Activated CD4-positive, alpha-beta T cell treated with anti-CD3 and anti-CD28 coated beads for 36 hours (primary cell): ENCODE data around the gene TLL1. TPM values are rescaled to one million over a fixed set of nuclear protein-coding genes. Genes with fewer than 3 reads are reported as not detected.

Source experiments
- ATAC-seq: fragments of 200-7000 bp; cut with Tn5 transposase; one replicate; pipeline ENCODE4 v1.10.0; 2021; ENCODE audit warnings: mild to moderate bottlenecking, moderate library complexity
- CTCF ChIA-PET: fragments of 350-600 bp; sonication (Branson Sonifier 250); formaldehyde crosslinking; loops from one replicate; lab custom pipeline; 2021; ENCODE audit warnings: antibody characterized with exemption; lab: Charles Lee
- POLR2A ChIA-PET: fragments of 350-600 bp; sonication (Branson Sonifier 250); formaldehyde crosslinking; loops from one replicate; lab custom pipeline; 2021; ENCODE audit warnings: antibody characterized with exemption, inconsistent platforms; lab: Charles Lee
- DNase-seq: peaks from one replicate; pipeline ENCODE4 v3.0.0-alpha.2; 2020
- H3K27ac Mint-ChIP-seq: one replicate; pipeline ENCODE4 v1.8.0; 2021; ENCODE audit warnings: mixed read lengths
- H3K27me3 Mint-ChIP-seq: one replicate; pipeline ENCODE4 v1.8.0; 2021; ENCODE audit warnings: mixed read lengths
- H3K36me3 Mint-ChIP-seq: one replicate; pipeline ENCODE4 v1.8.0; 2021; ENCODE audit warnings: low read depth, mixed read lengths
- H3K4me1 Mint-ChIP-seq: one replicate; pipeline ENCODE4 v1.8.0; 2021; ENCODE audit warnings: mixed read lengths
- H3K4me3 Mint-ChIP-seq: one replicate; pipeline ENCODE4 v1.8.0; 2021; ENCODE audit warnings: mild to moderate bottlenecking, moderate library complexity, mixed read lengths
- H3K9me3 Mint-ChIP-seq: one replicate; pipeline ENCODE4 v1.8.0; 2021; ENCODE audit warnings: low read depth, mixed read lengths
- intact Hi-C, 2 experiments: fragments of 100-400 bp; cut with DNase I in 1 of 2; cut with micrococcal nuclease in 1 of 2; formaldehyde crosslinking; loops; one replicate each; pipeline versions ENCODE4 v1.14.2 to v1.15.1; 2022 to 2024; cut with DNase I, micrococcal nuclease
- total RNA-seq, 2 experiments: library from RNA; stranded (reverse); gene quantifications; one replicate each; pipeline ENCODE4 v1.2.3, GENCODE V29; 2021

The TLL1 gene
- total RNA-seq: not detected

DNA sequence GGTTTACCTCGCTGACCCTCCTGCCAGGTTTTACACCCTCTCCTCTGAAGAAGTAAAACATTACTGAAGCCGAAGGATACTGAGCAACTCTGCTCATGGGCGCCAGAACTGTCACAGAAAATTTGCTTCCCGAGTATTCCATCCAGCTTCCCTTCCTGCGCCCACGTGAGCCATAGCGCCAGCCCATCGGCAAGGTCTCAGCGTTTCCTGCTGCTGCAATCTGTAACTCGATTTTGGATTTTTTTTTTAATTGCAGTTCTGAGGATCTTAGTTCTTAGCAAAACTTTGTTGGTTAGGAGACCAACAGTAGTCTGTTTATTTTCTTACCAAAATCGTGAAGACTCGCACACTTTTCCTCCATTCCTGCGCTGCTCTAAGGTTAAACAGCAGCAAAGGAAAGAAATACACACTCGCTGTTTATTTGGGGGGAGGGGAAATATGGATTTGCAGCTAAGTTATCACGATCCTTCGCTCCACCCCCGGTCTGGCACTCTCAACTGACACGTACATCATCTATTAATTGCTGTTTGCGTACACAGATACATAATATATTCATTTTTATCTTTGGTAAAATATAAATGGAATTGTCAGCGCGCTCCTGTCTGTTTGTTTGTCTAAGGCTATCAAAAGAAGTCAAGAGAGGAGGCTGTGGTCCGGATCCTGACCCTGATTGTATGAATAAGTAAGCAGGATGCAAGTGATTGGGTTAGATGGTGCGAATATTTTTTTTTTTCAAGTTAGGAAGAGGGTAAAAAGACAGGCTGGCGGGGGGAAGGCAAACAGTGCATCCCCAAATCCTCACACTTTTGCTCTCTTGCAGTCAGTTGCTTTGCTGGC is at the start of gene TLL1:
TLL1 (plus strand) TSS at position 777 of the 837 bp plus-strand sequence. CDS start 668 bp downstream, outside the sequence.
- ATAC-seq (no peak), DNase-seq (no peak)
- ChIA-PET CTCF (no interaction called here), POLR2A (interaction anchor here (0.6 kb wide), 1 partner anchor 201 kb away, joined by 5 read pairs; no protein-coding TSS in a partner anchor)
- intact Hi-C loops: loop anchor here in 1 of 2 experiments (10.0 kb wide), 1 partner anchor 338 kb away; no protein-coding TSS in a partner anchor
- peak within 1 kb of the TSS; percentile 9 for H3K4me3 Mint-ChIP-seq
- peaks cover 42% of the 10 kb centered on the region for H3K27me3 Mint-ChIP-seq
- no peaks in the 10 kb centered on the region for H3K9me3 Mint-ChIP-seq
- no peaks in the 10 kb centered on the region for H3K36me3 Mint-ChIP-seq
- no peak within 1 kb of the TSS for H3K27ac Mint-ChIP-seq
- H3K4me1 Mint-ChIP-seq: peaks cover 13% of the 10 kb centered on the region

GRCh38 chr4:165826166-165826565 is 46.9 kb upstream of the TLL1 start:
- CTCF ChIA-PET: no interaction called here
- Mint-ChIP-seq H3K36me3 (no peaks in the 10 kb centered on the region), H3K4me1 (no peaks in the 10 kb centered on the region), H3K4me3 (no peak overlapping the region), H3K9me3 (peaks cover 5% of the 10 kb centered on the region), H3K27me3 (no peaks in the 10 kb centered on the region), H3K27ac (no peak overlapping the region)
- DNase-seq (no peak), ATAC-seq (no peak)
- POLR2A ChIA-PET: no interaction called here
- intact Hi-C loops: no loop called here

- Mint-ChIP-seq H3K4me3 (no peak overlapping the region), H3K27me3 (no peaks in the 10 kb centered on the region), H3K4me1 (no peaks in the 10 kb centered on the region), H3K9me3 (peaks cover 5% of the 10 kb centered on the region), H3K27ac (no peak overlapping the region), H3K36me3 (no peaks in the 10 kb centered on the region)
- ChIA-PET CTCF (no interaction called here), POLR2A (no interaction called here)
- DNase-seq (no peak), ATAC-seq (no peak)
- intact Hi-C loops: no loop called here
These were observed 46.0 kb upstream of the TLL1 start for GRCh38 chr4:165827018-165827417.

- DNase-seq (no peak), ATAC-seq (no peak)
- Mint-ChIP-seq H3K27ac (no peak overlapping the region), H3K27me3 (no peaks in the 10 kb centered on the region), H3K4me3 (no peak overlapping the region), H3K4me1 (no peaks in the 10 kb centered on the region), H3K9me3 (peaks cover 5% of the 10 kb centered on the region), H3K36me3 (no peaks in the 10 kb centered on the region)
- CTCF ChIA-PET: no interaction called here
- intact Hi-C loops: no loop called here
- POLR2A ChIA-PET: no interaction called here
These were observed 44.1 kb upstream of the TLL1 start for GRCh38 chr4:165828928-165829327.

DNA sequence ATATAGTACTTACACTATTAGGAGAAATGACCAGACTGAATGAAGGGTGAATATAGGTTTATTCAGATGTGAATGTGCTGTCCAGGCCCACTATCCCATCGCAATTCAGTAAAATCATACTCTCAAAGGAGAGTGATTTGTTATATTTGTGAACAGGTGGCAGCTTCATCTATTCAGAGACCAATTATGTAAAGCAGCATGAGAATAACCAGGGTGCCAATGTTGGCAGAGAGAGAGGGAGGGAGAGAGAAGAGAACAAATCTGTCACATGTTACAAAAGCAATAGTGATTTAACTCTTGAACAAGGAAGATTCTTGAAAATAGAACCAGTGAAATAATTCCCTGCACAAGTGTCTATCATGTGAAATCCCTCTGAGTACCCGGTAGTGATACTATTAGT is 38.9 kb upstream of the TLL1 start:
- H3K4me1 Mint-ChIP-seq: no peaks in the 10 kb centered on the region
- DNase-seq (no peak), ATAC-seq (no peak)
- H3K36me3 Mint-ChIP-seq: no peaks in the 10 kb centered on the region
- POLR2A ChIA-PET: no interaction called here
- intact Hi-C loops: no loop called here
- no peaks in the 10 kb centered on the region for H3K9me3 Mint-ChIP-seq
- no peaks in the 10 kb centered on the region for H3K27me3 Mint-ChIP-seq
- CTCF ChIA-PET: interaction anchor here (0.6 kb wide), 1 partner anchor 237 kb away, joined by 3 read pairs; no protein-coding TSS in a partner anchor
- H3K4me3 Mint-ChIP-seq: no peak overlapping the region
- H3K27ac Mint-ChIP-seq: no peak overlapping the region

DNA sequence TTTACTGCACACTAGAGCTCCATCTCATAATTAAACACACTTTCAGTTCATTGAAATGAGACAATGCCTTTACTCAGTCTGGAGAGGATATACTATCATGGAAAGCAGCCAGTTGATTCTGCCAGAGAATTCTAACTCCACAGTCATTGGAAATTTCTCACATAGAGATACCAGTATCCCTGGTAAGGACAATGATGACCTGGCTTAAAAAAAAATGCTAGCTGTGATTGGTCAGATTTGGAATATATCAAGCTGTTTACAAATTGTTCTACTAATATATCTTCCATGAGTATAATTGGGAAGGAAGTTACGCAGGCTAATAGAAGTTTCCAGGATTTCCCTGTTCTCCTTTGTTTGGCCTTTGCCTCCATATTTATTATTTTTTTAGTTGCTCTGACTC is 34.5 kb upstream of the TLL1 start:
- intact Hi-C loops: no loop called here
- ChIA-PET CTCF (no interaction called here), POLR2A (no interaction called here)
- DNase-seq: no peak
- H3K9me3 Mint-ChIP-seq: no peaks in the 10 kb centered on the region
- no peak for ATAC-seq
- H3K27ac Mint-ChIP-seq: no peak overlapping the region
- H3K27me3 Mint-ChIP-seq: no peaks in the 10 kb centered on the region
- H3K4me3 Mint-ChIP-seq: no peak overlapping the region
- no peaks in the 10 kb centered on the region for H3K36me3 Mint-ChIP-seq
- no peaks in the 10 kb centered on the region for H3K4me1 Mint-ChIP-seq

GRCh38 chr4:165839615-165840333 is 33.3 kb upstream of the TLL1 start:
- intact Hi-C loops: no loop called here
- ChIA-PET CTCF (no interaction called here), POLR2A (no interaction called here)
- DNase-seq (no peak), ATAC-seq (no peak)
- Mint-ChIP-seq H3K27me3 (no peaks in the 10 kb centered on the region), H3K4me3 (no peak overlapping the region), H3K4me1 (no peaks in the 10 kb centered on the region), H3K27ac (no peak overlapping the region), H3K9me3 (no peaks in the 10 kb centered on the region), H3K36me3 (no peaks in the 10 kb centered on the region)

DNA sequence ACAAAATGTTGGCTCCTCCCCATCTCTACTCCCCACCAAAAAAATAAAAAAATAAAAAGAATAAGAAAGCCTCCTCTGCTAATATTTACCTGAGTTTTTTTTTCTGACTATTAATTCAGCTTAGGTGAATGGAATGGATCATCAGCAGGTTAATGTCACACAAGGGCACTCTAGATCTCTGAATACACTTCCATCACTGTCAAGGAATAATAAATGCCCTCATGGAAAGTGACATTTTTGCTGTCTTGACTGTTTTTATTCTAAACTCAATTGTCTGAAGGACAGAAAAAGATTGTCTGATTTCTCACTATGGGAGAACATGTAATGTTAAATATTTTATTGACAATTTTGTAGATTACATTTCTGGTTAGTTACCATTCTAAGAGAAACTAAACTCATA is 30.4 kb upstream of the TLL1 start:
- no peaks in the 10 kb centered on the region for H3K36me3 Mint-ChIP-seq
- ATAC-seq (no peak), DNase-seq (no peak)
- H3K27ac Mint-ChIP-seq: no peak overlapping the region
- intact Hi-C loops: no loop called here
- H3K9me3 Mint-ChIP-seq: no peaks in the 10 kb centered on the region
- ChIA-PET POLR2A (no interaction called here), CTCF (no interaction called here)
- no peaks in the 10 kb centered on the region for H3K27me3 Mint-ChIP-seq
- no peak overlapping the region for H3K4me3 Mint-ChIP-seq
- H3K4me1 Mint-ChIP-seq: no peaks in the 10 kb centered on the region

DNA sequence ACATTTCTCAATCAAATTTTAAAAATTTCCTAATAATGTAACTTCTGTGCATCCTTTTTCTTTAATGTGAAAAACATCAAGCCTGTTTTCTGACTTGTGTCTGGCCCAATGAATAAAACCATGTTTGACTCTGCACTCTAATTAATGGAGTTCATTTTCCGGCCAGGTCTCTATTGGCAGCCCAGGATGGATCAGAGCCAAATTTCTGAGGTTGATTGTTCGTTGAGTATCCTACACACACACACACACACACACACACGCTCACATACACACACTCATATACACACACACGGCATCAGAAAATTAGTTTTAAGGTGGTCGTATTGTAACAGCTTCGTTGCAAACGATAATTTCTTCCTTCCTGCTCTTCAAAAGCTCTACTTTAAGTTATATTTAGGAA is 28.9 kb upstream of the TLL1 start:
- POLR2A ChIA-PET: no interaction called here
- DNase-seq (no peak), ATAC-seq (no peak)
- Mint-ChIP-seq H3K36me3 (no peaks in the 10 kb centered on the region), H3K9me3 (no peaks in the 10 kb centered on the region), H3K4me1 (no peaks in the 10 kb centered on the region), H3K4me3 (no peak overlapping the region), H3K27ac (no peak overlapping the region), H3K27me3 (no peaks in the 10 kb centered on the region)
- CTCF ChIA-PET: no interaction called here
- intact Hi-C loops: no loop called here

GRCh38 chr4:165851256-165851655 is 21.8 kb upstream of the TLL1 start:
- Mint-ChIP-seq H3K4me3 (no peak overlapping the region), H3K4me1 (no peaks in the 10 kb centered on the region), H3K27me3 (no peaks in the 10 kb centered on the region), H3K36me3 (no peaks in the 10 kb centered on the region), H3K9me3 (no peaks in the 10 kb centered on the region), H3K27ac (no peak overlapping the region)
- CTCF ChIA-PET: no interaction called here
- intact Hi-C loops: no loop called here
- ATAC-seq: no peak
- no peak for DNase-seq
- POLR2A ChIA-PET: no interaction called here

DNA sequence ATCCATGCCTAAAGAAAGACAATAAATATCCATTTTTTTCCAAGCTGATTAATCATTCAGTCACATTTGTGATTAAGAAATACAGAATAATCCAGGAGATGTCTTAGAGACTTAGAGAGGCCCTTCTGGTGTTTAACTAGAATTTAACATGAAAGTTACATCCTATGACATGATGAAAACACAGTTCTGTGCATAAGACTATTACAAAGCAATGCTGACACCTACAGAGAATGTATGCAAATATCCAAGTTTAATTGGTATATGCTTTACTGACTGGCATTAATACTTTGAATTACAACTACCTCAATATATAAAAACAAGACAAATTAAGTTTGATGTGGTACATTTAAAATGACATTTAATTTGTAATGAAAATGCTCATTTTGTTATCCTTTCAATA is 17.8 kb upstream of the TLL1 start:
- no peaks in the 10 kb centered on the region for H3K36me3 Mint-ChIP-seq
- H3K4me1 Mint-ChIP-seq: no peaks in the 10 kb centered on the region
- H3K4me3 Mint-ChIP-seq: no peak overlapping the region
- ChIA-PET CTCF (no interaction called here), POLR2A (no interaction called here)
- DNase-seq (no peak), ATAC-seq (no peak)
- no peaks in the 10 kb centered on the region for H3K27me3 Mint-ChIP-seq
- intact Hi-C loops: no loop called here
- no peak overlapping the region for H3K27ac Mint-ChIP-seq
- no peaks in the 10 kb centered on the region for H3K9me3 Mint-ChIP-seq

- no peaks in the 10 kb centered on the region for H3K36me3 Mint-ChIP-seq
- H3K4me3 Mint-ChIP-seq: no peak overlapping the region
- H3K27me3 Mint-ChIP-seq: no peaks in the 10 kb centered on the region
- intact Hi-C loops: no loop called here
- H3K9me3 Mint-ChIP-seq: no peaks in the 10 kb centered on the region
- ChIA-PET POLR2A (no interaction called here), CTCF (no interaction called here)
- H3K27ac Mint-ChIP-seq: no peak overlapping the region
- no peaks in the 10 kb centered on the region for H3K4me1 Mint-ChIP-seq
- ATAC-seq: no peak
- DNase-seq: no peak
These were observed 11.7 kb upstream of the TLL1 start for GRCh38 chr4:165861363-165861762.
